Measurements from ENCODE around the gene INTS12. TPM values are rescaled to one million over a fixed set of nuclear protein-coding genes. Genes with fewer than 3 reads are reported as not detected.
"Not testable (repeated sequence)": the region's sequence is repeated elsewhere in the genome, so short reads cannot be mapped to it uniquely, and the experiment has no call there.

INTS12 gene
- total RNA-seq, 1 experiment from 2014 or later: 4.7 TPM

DNA sequence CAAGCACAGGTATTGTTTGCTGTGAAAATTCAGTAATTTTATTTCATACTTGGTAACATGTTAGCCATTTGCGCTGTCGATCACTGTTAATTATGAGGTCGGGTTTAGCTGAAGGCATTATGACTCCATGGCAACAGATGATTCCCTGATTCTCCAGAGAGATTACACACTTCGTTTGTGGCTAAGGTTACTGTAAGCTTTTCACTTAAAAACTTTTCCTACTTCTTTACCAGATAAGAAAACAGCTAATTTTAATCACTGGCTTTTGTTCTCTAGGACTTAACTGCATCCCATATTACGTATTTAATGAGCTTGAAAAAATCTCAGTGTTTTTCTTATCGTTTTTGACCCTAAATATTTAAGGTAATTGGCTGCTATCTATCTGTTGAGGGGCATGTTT, 2.2 kb upstream of the INTS12 start:
- Histone ChIP-seq H3K4me3 (ENCODE audit: insufficient read depth, low read depth, low read length) (no peak overlapping the region), H3K36me3 (replicated peaks; ENCODE audit: control insufficient read depth, insufficient read depth, low read length) (no peaks in the 10 kb centered on the region), H3K27me3 (ENCODE audit: control insufficient read depth, insufficient read depth, low read length) (no peaks in the 10 kb centered on the region)
- no peak for DNase-seq

DNA sequence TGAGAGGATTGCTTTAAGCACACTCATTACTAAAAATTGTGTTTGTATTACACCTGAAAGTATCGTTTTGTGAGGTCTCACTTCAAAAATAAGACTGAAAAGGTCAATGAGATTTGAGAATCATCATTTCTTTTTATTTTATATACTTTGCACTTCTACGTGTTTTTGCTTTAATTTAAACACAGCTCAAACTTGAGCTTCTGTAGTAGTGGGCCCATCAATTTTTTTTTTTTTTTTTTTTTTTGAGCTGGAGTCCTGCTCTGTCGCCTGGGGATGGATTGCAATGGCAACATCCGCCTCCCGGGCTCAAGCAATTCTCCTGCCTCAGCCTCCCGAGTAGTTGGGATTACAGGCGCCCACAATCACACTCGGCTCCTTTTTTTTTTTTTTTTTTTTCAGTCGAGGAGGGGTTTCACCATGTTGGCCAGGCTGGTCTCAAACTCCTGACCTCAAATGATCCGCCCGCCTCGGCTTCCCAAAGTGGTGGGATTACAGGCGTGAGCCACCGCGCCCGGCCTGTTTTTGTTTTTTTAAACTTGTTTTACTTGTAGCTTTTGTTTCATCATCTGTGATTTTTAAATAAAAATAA, 1.6 kb upstream of the INTS12 start:
- H3K36me3 ChIP-seq (replicated peaks; ENCODE audit: control insufficient read depth, insufficient read depth, low read length): no peaks in the 10 kb centered on the region
- H3K4me3 ChIP-seq (ENCODE audit: insufficient read depth, low read depth, low read length): no peak overlapping the region
- no peak for DNase-seq
- H3K27me3 ChIP-seq (ENCODE audit: control insufficient read depth, insufficient read depth, low read length): no peaks in the 10 kb centered on the region

DNA sequence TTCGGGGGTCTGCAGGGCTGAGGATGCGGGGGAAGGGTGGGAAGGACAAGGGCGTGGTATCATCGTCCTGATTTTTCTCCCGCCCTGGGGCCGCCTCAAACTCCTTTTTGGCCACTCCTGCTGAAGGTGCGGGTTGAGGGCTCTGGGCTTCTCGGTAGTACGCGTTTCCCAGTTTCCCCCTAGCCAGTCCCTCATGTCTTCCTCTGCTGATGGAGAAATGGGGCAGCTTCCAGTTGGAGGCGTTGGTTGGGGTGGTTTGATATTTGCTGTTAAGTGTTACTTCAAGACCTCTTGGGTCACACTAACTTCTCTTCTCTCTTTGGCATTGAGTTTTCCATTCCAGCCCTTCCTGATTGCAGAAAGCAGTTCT, 577 bp upstream of the INTS12 start:
- Histone ChIP-seq H3K27me3 (ENCODE audit: control insufficient read depth, insufficient read depth, low read length) (no peaks in the 10 kb centered on the region), H3K4me3 (ENCODE audit: insufficient read depth, low read depth, low read length) (peak overlapping the region; percentile 86), H3K36me3 (replicated peaks; ENCODE audit: control insufficient read depth, insufficient read depth, low read length) (no peaks in the 10 kb centered on the region)
- DNase-seq: no peak

DNA sequence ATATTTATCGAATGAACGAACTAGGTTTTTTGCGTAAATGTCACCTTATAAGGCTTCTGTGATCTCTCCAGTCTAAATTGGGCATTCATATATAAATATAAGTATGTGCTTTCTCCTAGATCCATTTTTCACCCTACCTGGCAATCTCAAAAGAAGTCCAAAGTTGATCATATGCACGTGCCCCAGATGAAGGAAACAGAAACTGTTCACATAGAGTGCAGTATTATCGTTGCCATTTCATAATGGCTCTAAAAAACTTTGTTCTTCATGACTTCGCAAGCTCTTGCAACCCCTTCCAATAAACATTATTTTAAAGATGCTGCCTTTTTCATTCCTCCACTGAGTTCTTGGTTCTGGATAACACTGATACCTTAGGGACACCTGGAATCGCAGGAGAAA, 708 bp downstream of the INTS12 start:
- Histone ChIP-seq H3K36me3 (replicated peaks; ENCODE audit: control insufficient read depth, insufficient read depth, low read length) (no peaks in the 10 kb centered on the region), H3K4me3 (ENCODE audit: insufficient read depth, low read depth, low read length) (peak overlapping the region; percentile 86), H3K27me3 (ENCODE audit: control insufficient read depth, insufficient read depth, low read length) (no peaks in the 10 kb centered on the region)
- no peak for DNase-seq

DNA sequence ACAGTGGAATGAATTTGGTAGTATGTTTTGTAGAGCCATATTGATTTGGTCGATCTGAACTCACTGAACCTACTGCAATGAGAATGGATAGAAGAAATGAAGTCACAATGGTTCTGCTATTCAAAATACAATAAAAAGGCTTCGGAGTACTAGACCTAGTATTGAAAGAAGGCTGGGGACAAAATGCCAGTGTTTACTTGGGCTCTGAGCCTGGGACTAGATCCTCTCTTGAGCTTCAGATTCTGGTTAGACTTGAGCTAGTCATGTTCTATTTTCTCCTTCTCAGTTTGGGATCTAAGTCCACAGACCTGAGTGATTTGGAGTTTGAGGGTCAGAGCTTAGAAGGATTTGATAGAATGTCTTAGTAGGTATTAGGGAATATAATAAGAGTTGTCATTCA, 9.9 kb downstream of the INTS12 start:
- no peak for DNase-seq
- Histone ChIP-seq H3K36me3 (replicated peaks; ENCODE audit: control insufficient read depth, insufficient read depth, low read length) (no peaks in the 10 kb centered on the region), H3K27me3 (ENCODE audit: control insufficient read depth, insufficient read depth, low read length) (no peaks in the 10 kb centered on the region), H3K4me3 (ENCODE audit: insufficient read depth, low read depth, low read length) (no peak overlapping the region)

DNA sequence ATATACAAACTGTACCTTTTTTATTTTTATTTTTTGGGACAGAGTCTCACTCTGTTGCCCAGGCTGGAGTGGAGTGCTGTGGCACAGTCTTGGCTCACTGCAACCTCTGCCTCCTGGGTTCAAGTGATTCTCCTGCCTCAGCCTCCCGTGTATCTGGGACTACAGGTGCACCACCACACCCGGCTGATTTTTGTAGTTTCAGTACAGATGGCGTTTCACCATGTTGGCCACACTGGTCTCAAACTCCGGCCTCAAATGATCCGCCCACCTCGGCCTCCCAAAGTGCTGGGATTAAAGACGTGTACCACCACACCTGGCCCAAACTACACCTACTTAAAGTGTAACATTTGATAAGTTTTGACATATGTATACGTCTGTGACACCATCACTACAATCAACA, 12.7 kb downstream of the INTS12 start:
- not testable (repeated sequence) for H3K27me3 ChIP-seq (ENCODE audit: control insufficient read depth, insufficient read depth, low read length); H3K4me3 ChIP-seq (ENCODE audit: insufficient read depth, low read depth, low read length); DNase-seq; H3K36me3 ChIP-seq (replicated peaks; ENCODE audit: control insufficient read depth, insufficient read depth, low read length)

DNA sequence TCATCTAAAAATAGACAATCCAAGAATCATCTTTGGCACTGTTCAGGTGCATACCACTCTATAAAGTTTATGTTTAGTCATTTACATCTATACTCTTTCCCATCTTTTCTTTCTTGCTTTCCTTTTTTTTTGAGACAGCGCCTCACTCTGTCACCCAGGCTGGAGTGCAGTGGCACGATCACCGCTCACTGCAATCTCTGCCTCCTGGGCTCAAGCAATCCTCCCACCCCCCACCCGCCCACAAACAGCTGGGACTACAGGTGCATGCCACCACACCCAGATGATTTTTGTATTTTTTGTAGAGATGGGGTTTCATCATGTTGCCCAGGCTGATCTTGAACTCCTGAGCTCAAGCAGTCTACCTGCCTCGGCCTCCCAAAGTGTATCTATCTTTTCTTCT, 13.7 kb downstream of the INTS12 start:
- DNase-seq; H3K36me3 ChIP-seq (replicated peaks; ENCODE audit: control insufficient read depth, insufficient read depth, low read length); H3K4me3 ChIP-seq (ENCODE audit: insufficient read depth, low read depth, low read length); H3K27me3 ChIP-seq (ENCODE audit: control insufficient read depth, insufficient read depth, low read length): not testable (repeated sequence)

DNA sequence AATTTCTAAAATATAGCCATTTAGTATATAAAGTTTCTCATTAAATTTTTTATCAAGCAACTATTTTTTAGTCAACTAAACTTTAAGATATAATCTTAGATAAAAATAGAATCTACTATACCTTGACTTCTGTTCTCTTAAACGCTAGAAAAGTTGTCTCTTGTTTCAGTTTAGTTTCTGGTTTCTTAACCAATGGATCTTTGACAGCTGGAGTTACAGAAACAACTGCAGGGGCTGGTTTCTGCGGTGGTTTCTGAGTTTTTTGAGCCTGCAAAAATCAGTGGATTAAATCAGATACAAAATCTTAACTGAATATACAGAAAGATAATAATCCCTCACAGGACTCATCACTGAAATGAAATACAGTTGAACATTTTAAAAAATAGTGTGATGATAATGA, 21.9 kb downstream of the INTS12 start:
- no peak for DNase-seq
- Histone ChIP-seq H3K27me3 (ENCODE audit: control insufficient read depth, insufficient read depth, low read length) (no peaks in the 10 kb centered on the region), H3K36me3 (replicated peaks; ENCODE audit: control insufficient read depth, insufficient read depth, low read length) (peaks cover 1% of the 10 kb centered on the region; the same call in 1 of the 2 replicates), H3K4me3 (ENCODE audit: insufficient read depth, low read depth, low read length) (no peak overlapping the region)

DNA sequence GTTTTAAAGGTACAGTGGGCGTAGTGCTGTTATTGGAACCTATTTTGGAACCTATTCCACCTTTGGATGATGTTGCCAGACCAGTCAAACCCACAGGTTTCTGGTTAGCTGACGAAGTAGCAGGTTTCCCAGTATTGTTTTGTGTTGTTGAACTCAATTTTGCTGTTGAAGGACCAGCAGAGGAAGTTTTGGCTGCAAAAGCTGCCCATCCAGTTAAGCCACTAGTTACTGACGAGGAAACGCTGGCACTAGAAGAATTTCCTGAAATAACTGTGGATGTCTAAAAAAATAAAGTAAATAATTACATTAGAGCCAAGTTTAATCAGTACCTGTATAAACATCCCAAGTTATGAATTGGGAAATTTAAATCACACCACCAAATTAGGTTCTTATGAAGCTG, 25.5 kb downstream of the INTS12 start:
- Histone ChIP-seq H3K4me3 (ENCODE audit: insufficient read depth, low read depth, low read length) (no peak overlapping the region), H3K27me3 (ENCODE audit: control insufficient read depth, insufficient read depth, low read length) (no peaks in the 10 kb centered on the region), H3K36me3 (replicated peaks; ENCODE audit: control insufficient read depth, insufficient read depth, low read length) (peaks cover 1% of the 10 kb centered on the region; the same call in 1 of the 2 replicates)
- no peak for DNase-seq

DNA sequence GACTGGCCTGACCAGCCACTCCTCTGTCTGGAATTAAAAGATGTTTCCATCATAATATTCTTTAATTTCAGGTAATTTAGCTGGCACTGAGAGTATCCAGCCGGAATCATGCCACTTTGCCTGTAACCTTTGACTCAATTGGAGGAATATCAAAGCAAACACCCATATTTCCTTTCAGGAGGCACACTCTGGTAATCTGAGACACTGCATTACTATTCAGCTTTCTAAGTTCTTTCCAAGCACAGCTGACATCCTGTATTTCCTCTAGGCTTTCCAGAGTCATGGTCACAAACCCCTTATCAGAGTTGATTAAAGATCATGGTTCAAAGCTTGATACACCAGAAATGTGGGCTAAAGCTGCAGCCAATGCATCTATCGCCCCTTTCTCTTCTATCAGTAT, 29.3 kb downstream of the INTS12 start:
- Histone ChIP-seq H3K36me3 (replicated peaks; ENCODE audit: control insufficient read depth, insufficient read depth, low read length) (peaks cover 1% of the 10 kb centered on the region; the same call in 1 of the 2 replicates), H3K4me3 (ENCODE audit: insufficient read depth, low read depth, low read length) (no peak overlapping the region), H3K27me3 (ENCODE audit: control insufficient read depth, insufficient read depth, low read length) (no peaks in the 10 kb centered on the region)
- DNase-seq: no peak

DNA sequence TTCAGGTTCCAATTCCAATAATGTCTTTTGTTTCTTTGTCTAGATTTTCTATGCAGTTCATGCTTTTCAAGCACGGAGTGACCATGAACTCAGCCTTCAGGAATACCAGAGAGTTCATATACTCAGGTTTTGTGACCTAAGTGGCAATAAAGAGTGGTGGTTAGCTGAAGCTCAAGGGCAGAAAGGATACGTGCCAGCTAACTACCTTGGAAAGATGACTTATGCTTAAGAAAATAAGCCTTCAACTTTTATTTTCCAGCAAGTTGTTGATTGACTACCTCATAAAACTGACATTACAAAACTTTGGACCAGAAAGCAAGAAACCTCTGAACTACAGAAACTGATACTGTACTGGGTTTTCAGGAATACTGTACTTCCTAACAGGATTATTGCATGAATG, 30.8 kb downstream of the INTS12 start:
- Histone ChIP-seq H3K36me3 (replicated peaks; ENCODE audit: control insufficient read depth, insufficient read depth, low read length) (peaks cover 1% of the 10 kb centered on the region; the same call in 1 of the 2 replicates), H3K27me3 (ENCODE audit: control insufficient read depth, insufficient read depth, low read length) (no peaks in the 10 kb centered on the region), H3K4me3 (ENCODE audit: insufficient read depth, low read depth, low read length) (no peak overlapping the region)
- DNase-seq: no peak

DNA sequence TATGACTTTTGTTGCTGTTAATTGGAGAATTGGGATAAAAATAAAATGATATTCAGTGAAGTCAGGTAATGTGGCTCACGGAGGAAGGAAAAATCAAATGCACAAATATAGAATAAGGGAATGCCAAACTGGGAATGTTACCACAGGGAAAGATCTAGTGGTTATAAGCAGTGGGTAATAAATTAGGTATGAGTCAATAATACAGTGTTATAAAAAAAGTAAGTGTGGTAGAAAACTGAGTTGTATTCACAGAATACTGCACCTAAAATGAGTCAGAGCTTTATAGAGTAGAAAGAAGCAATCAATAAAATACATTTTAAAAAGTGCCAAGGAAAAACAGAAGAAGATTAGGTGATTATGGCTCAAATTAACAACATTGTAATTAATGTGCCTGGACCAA, 34.5 kb downstream of the INTS12 start:
- no peak for DNase-seq
- H3K4me3 ChIP-seq (ENCODE audit: insufficient read depth, low read depth, low read length): no peak overlapping the region

DNA sequence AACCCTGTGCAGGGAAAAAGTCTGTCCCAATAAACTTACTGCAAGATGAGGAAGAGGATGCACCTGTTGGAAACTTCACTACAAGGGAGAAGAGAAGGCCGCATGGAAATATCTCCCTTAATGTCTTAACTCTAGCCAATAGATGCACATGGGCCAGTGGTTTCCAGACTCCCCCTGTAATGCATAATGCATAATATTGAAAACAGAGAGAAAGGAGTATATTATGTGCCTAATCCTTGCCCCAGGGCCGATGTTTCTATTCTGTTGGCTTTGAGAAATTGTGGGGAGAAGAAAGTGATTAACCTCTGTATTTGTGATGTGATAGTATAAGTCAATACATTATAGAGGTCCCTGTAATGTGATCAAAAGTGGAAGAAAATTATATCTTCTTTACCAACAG, 37.2 kb downstream of the INTS12 start:
- Histone ChIP-seq H3K4me3 (ENCODE audit: insufficient read depth, low read depth, low read length) (no peak overlapping the region), H3K36me3 (replicated peaks; ENCODE audit: control insufficient read depth, insufficient read depth, low read length) (no peaks in the 10 kb centered on the region), H3K27me3 (ENCODE audit: control insufficient read depth, insufficient read depth, low read length) (no peaks in the 10 kb centered on the region)
- no peak for DNase-seq

More for the DNA sequence above, 34.5 kb downstream of the INTS12 start:
- Histone ChIP-seq H3K36me3 (replicated peaks; ENCODE audit: control insufficient read depth, insufficient read depth, low read length) (no peaks in the 10 kb centered on the region), H3K27me3 (ENCODE audit: control insufficient read depth, insufficient read depth, low read length) (no peaks in the 10 kb centered on the region)

DNA sequence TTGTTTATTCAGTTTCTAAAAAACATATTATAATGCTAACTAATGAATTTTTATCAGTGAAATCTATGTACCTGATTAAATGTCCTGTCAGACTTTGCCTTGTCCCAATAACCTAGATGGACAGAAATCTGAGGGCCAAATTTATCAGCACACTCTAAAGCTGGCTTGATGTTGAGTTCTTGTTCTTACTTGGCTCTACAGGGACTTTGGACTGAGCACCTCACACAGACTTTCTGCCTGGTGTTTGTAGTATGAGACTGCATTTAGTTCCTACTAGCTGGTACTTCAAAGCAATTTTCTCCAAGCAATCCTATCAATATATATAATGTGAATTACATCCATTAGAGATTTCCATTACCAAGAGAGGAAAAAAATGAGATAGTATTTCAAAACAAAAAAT, 37.8 kb downstream of the INTS12 start:
- Histone ChIP-seq H3K27me3 (ENCODE audit: control insufficient read depth, insufficient read depth, low read length) (no peaks in the 10 kb centered on the region), H3K4me3 (ENCODE audit: insufficient read depth, low read depth, low read length) (no peak overlapping the region), H3K36me3 (replicated peaks; ENCODE audit: control insufficient read depth, insufficient read depth, low read length) (no peaks in the 10 kb centered on the region)
- no peak for DNase-seq

DNA sequence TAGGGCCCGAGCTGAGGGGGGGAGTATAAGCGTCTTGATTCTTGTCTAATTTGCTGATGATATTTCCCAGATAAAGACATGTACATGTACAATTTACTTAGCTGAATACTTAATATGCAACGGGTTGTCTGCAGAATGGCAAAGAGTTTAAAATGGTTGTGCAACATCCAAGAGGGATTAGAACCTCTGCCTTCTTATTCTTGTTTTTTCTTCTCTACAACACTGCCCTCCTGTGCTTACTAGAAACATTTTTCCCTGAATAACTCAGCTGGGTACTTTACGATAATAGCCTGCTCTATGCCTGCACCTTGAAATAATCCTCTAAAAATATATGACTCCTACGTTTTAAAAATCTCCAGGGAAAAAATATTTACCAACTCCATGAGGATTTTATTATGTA, 41.8 kb downstream of the INTS12 start:
- no peak for DNase-seq

More for the DNA sequence above, 41.8 kb downstream of the INTS12 start:
- Histone ChIP-seq H3K36me3 (replicated peaks; ENCODE audit: control insufficient read depth, insufficient read depth, low read length) (no peaks in the 10 kb centered on the region), H3K4me3 (ENCODE audit: insufficient read depth, low read depth, low read length) (no peak overlapping the region), H3K27me3 (ENCODE audit: control insufficient read depth, insufficient read depth, low read length) (no peaks in the 10 kb centered on the region)

Measured in H7 (cell line).